WTC11 (cell line): ENCODE results near the gene GALNT6. TPM values are rescaled to one million over a fixed set of nuclear protein-coding genes. Genes with fewer than 3 reads are reported as not detected.
A peak's percentile ranks its signal among the peaks of the same experiment; 100 is the strongest.

Experiments used
- ATAC-seq: fragments of 200-7000 bp; cut with Tn5 transposase; 2 replicates; pipeline ENCODE4 v1.10.0; 2021; ENCODE audit warnings: mild to moderate bottlenecking, moderate library complexity
- CTCF ChIA-PET: fragments of 300-600 bp; sonication (Branson Sonifier 250); formaldehyde crosslinking; loops from one replicate; lab custom pipeline; 2021; ENCODE audit warnings: antibody characterized with exemption; lab: Charles Lee
- POLR2A ChIA-PET: fragments of 350-600 bp; sonication (Branson Sonifier 250); formaldehyde crosslinking; loops from one replicate; lab custom pipeline; 2021; ENCODE audit warnings: antibody characterized with exemption; lab: Charles Lee
- DNase-seq: peaks from one replicate; pipeline ENCODE4 v3.0.0; 2021; ENCODE audit warnings: low spot score
- H3K27ac Mint-ChIP-seq: 2 replicates; pipeline ENCODE4 v1.8.0; 2021; ENCODE audit warnings: mixed read lengths
- H3K27me3 Mint-ChIP-seq: 2 replicates; pipeline ENCODE4 v1.8.0; 2021; ENCODE audit warnings: low read depth, mild to moderate bottlenecking, moderate library complexity, mixed read lengths
- H3K36me3 Mint-ChIP-seq: 2 replicates; pipeline ENCODE4 v1.8.0; 2021; ENCODE audit warnings: mixed read lengths
- H3K4me1 Mint-ChIP-seq: 2 replicates; pipeline ENCODE4 v1.8.0; 2022; ENCODE audit warnings: mixed read lengths
- H3K4me3 Mint-ChIP-seq: 2 replicates; pipeline ENCODE4 v1.8.0; 2021; ENCODE audit warnings: mild to moderate bottlenecking, moderate library complexity, mixed read lengths
- H3K9me3 Mint-ChIP-seq: 2 replicates; pipeline ENCODE4 v1.8.0; 2021; ENCODE audit warnings: mixed read lengths
- CREB1 ChIP-seq: sonication (generic); formaldehyde crosslinking; IDR thresholded peaks from 2 replicates; pipeline ENCODE4 v1.8.0; 2023; ENCODE audit warnings: mild to moderate bottlenecking, missing genetic modification reagents
- CREM ChIP-seq: sonication (generic); formaldehyde crosslinking; IDR thresholded peaks from 2 replicates; pipeline ENCODE4 v1.8.1; 2022; ENCODE audit warnings: mild to moderate bottlenecking, missing genetic modification reagents, moderate library complexity
- ELF4 ChIP-seq: sonication (generic); formaldehyde crosslinking; IDR thresholded peaks from 2 replicates; pipeline ENCODE4 v1.8.1; 2022; ENCODE audit warnings: low read depth, mild to moderate bottlenecking, moderate library complexity, missing genetic modification reagents
- EMX1 ChIP-seq: fragments of 250-450 bp; sonication (Bioruptor Pico); IDR thresholded peaks from 2 replicates; pipeline ENCODE4 v1.8.0; 2021; ENCODE audit warnings: mild to moderate bottlenecking
- ESRRA ChIP-seq: sonication (generic); formaldehyde crosslinking; IDR thresholded peaks from 2 replicates; pipeline ENCODE4 v1.8.1; 2022; ENCODE audit warnings: mild to moderate bottlenecking, missing genetic modification reagents, borderline replicate concordance
- GRHL2 ChIP-seq: fragments of 250-450 bp; sonication (Bioruptor Pico); IDR thresholded peaks from 2 replicates; pipeline ENCODE4 v1.8.0; 2022; ENCODE audit warnings: mild to moderate bottlenecking, moderate library complexity; ENCODE audit not compliant: insufficient replicate concordance, severe bottlenecking
- MXD4 ChIP-seq: fragments of 250-450 bp; sonication (Bioruptor Pico); IDR thresholded peaks from 2 replicates; pipeline ENCODE4 v1.8.0; 2021; ENCODE audit warnings: mild to moderate bottlenecking, moderate library complexity, borderline replicate concordance
- NFYB ChIP-seq: sonication (generic); formaldehyde crosslinking; conservative IDR thresholded peaks from 2 replicates; pipeline ENCODE4 v1.8.0; 2022; ENCODE audit warnings: low read depth, missing genetic modification reagents
- NR1H2 ChIP-seq: sonication (generic); formaldehyde crosslinking; IDR thresholded peaks from 2 replicates; pipeline ENCODE4 v1.9.0; 2021; ENCODE audit warnings: mild to moderate bottlenecking, moderate library complexity, missing genetic modification reagents
- ZBTB21 ChIP-seq: sonication (generic); formaldehyde crosslinking; IDR thresholded peaks from 2 replicates; pipeline ENCODE4 v1.8.1; 2023; ENCODE audit warnings: mild to moderate bottlenecking, missing genetic modification reagents, borderline replicate concordance
- ZNF138 ChIP-seq: sonication (generic); formaldehyde crosslinking; conservative IDR thresholded peaks from 2 replicates; pipeline ENCODE4 v1.8.1; 2022; ENCODE audit warnings: mild to moderate bottlenecking, moderate library complexity, missing genetic modification reagents
- ZNF396 ChIP-seq: fragments of 250-450 bp; sonication (Bioruptor Pico); IDR thresholded peaks from 2 replicates; pipeline ENCODE4 v1.8.0; 2021; ENCODE audit warnings: mild to moderate bottlenecking, moderate library complexity, borderline replicate concordance
- ZNF671 ChIP-seq: fragments of 250-450 bp; sonication (Bioruptor Pico); IDR thresholded peaks from 2 replicates; pipeline ENCODE4 v1.8.0; 2021; ENCODE audit warnings: mild to moderate bottlenecking
- total RNA-seq: library from RNA; stranded (reverse); gene quantifications from 3 replicates; pipeline ENCODE4 v1.2.3, GENCODE V29; 2021
- TF ChIP-seq, protein P1 (sequence below): fragments of 250-450 bp; sonication (Bioruptor Pico); IDR thresholded peaks from 2 replicates; pipeline ENCODE4 v2.1.2; 2022; ENCODE audit warnings: mild to moderate bottlenecking, moderate library complexity
- TF ChIP-seq, protein P2 (sequence below): sonication (generic); formaldehyde crosslinking; IDR thresholded peaks from 2 replicates; pipeline ENCODE4 v1.8.0; 2022; ENCODE audit warnings: missing genetic modification reagents
- TF ChIP-seq, protein P3 (sequence below): sonication (generic); formaldehyde crosslinking; IDR thresholded peaks from 2 replicates; pipeline ENCODE4 v1.8.0; 2023; ENCODE audit warnings: missing genetic modification reagents, mild to moderate bottlenecking, borderline replicate concordance
- TF ChIP-seq, protein P4 (sequence below): fragments of 250-450 bp; sonication (Bioruptor Pico); IDR thresholded peaks from 2 replicates; pipeline ENCODE4 v1.9.0; 2021; ENCODE audit warnings: mild to moderate bottlenecking
- TF ChIP-seq, protein P5 (sequence below): sonication (generic); formaldehyde crosslinking; IDR thresholded peaks from 2 replicates; pipeline ENCODE4 v1.8.1; 2023; ENCODE audit warnings: mild to moderate bottlenecking, moderate library complexity, missing genetic modification reagents
- TF ChIP-seq, protein P6 (sequence below): sonication (generic); formaldehyde crosslinking; IDR thresholded peaks from 2 replicates; pipeline ENCODE4 v1.8.0; 2023; ENCODE audit warnings: missing genetic modification reagents

The GALNT6 gene
- total RNA-seq, 1 experiment from 2014 or later, result 18.3 TPM

DNA sequence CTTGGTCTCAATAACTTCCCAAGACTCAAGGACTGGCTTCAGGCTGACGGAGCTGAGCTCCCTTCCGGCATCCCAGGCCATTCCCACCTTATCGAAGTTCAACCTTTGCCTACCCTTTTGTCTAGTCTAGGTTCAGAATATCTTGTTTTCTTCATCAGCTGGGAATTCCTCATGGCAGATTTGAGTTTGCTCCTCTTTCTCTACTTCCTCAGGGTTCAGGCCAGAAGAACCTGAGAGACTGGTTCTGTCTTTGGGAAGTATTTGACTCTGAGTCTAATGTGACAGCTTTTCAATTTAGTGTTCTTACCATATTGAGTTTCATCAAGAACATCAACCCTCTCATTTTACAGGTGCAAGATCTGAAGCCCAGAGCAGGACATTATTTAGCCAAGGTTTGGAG, 69.3 kb downstream of the GALNT6 start (continued):
- TF ChIP-seq ESRRA (CRISPR knock-in tag) (no peak), NFYB (CRISPR knock-in tag) (no peak), GRHL2 (no peak), ZNF138 (no peak)
- TF ChIP-seq, protein P1, sequence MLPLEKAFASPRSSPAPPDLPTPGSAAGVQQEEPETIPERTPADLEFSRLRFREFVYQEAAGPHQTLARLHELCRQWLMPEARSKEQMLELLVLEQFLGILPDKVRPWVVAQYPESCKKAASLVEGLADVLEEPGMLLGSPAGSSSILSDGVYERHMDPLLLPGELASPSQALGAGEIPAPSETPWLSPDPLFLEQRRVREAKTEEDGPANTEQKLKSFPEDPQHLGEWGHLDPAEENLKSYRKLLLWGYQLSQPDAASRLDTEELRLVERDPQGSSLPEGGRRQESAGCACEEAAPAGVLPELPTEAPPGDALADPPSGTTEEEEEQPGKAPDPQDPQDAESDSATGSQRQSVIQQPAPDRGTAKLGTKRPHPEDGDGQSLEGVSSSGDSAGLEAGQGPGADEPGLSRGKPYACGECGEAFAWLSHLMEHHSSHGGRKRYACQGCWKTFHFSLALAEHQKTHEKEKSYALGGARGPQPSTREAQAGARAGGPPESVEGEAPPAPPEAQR, result no peak

DNA sequence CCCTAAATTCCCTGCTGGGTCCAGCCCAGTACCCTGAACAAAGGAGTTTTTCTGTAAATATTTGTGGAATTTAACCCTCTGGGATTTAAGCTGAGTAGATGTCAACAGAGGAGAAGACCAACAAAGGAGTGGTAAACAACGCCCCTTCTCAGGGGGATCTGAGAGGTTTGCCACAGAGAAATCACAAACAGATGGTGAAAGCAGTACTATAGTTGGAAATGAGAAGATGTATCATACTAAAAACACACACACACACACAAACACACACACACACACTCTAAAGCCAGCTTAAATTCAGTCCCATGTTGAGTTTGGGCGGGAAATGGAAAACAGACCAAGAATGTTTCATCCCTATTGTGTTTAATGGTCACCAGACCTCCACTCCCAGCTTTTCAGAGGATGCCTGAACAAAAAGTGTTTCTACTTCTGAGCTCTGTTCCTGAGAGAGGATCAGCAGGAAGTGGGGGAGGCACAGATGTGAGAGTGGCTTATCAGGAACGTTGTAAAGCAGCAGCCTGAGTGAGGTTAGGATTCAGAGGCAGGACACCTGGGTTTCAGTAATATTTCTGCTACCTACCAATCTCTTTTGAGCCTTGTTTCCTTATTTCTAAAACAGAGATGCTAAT, 70.4 kb downstream of the GALNT6 start:
- CTCF ChIA-PET, result interaction anchor here (0.5 to 2.6 kb wide), 8 partner anchors 12 to 496 kb away, joined by 3 to 14 read pairs (median 3); partner anchors contain the start of gene SMAGP
- peaks cover 31% of the 10 kb centered on the region for H3K4me1 Mint-ChIP-seq
- TF ChIP-seq, protein P1, result no peak
- no peak for TF ChIP-seq ZBTB21 (CRISPR knock-in tag)
- TF ChIP-seq, protein P2, sequence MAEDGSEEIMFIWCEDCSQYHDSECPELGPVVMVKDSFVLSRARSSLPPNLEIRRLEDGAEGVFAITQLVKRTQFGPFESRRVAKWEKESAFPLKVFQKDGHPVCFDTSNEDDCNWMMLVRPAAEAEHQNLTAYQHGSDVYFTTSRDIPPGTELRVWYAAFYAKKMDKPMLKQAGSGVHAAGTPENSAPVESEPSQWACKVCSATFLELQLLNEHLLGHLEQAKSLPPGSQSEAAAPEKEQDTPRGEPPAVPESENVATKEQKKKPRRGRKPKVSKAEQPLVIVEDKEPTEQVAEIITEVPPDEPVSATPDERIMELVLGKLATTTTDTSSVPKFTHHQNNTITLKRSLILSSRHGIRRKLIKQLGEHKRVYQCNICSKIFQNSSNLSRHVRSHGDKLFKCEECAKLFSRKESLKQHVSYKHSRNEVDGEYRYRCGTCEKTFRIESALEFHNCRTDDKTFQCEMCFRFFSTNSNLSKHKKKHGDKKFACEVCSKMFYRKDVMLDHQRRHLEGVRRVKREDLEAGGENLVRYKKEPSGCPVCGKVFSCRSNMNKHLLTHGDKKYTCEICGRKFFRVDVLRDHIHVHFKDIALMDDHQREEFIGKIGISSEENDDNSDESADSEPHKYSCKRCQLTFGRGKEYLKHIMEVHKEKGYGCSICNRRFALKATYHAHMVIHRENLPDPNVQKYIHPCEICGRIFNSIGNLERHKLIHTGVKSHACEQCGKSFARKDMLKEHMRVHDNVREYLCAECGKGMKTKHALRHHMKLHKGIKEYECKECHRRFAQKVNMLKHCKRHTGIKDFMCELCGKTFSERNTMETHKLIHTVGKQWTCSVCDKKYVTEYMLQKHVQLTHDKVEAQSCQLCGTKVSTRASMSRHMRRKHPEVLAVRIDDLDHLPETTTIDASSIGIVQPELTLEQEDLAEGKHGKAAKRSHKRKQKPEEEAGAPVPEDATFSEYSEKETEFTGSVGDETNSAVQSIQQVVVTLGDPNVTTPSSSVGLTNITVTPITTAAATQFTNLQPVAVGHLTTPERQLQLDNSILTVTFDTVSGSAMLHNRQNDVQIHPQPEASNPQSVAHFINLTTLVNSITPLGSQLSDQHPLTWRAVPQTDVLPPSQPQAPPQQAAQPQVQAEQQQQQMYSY (CRISPR knock-in tag), result no peak
- TF ChIP-seq, protein P3, sequence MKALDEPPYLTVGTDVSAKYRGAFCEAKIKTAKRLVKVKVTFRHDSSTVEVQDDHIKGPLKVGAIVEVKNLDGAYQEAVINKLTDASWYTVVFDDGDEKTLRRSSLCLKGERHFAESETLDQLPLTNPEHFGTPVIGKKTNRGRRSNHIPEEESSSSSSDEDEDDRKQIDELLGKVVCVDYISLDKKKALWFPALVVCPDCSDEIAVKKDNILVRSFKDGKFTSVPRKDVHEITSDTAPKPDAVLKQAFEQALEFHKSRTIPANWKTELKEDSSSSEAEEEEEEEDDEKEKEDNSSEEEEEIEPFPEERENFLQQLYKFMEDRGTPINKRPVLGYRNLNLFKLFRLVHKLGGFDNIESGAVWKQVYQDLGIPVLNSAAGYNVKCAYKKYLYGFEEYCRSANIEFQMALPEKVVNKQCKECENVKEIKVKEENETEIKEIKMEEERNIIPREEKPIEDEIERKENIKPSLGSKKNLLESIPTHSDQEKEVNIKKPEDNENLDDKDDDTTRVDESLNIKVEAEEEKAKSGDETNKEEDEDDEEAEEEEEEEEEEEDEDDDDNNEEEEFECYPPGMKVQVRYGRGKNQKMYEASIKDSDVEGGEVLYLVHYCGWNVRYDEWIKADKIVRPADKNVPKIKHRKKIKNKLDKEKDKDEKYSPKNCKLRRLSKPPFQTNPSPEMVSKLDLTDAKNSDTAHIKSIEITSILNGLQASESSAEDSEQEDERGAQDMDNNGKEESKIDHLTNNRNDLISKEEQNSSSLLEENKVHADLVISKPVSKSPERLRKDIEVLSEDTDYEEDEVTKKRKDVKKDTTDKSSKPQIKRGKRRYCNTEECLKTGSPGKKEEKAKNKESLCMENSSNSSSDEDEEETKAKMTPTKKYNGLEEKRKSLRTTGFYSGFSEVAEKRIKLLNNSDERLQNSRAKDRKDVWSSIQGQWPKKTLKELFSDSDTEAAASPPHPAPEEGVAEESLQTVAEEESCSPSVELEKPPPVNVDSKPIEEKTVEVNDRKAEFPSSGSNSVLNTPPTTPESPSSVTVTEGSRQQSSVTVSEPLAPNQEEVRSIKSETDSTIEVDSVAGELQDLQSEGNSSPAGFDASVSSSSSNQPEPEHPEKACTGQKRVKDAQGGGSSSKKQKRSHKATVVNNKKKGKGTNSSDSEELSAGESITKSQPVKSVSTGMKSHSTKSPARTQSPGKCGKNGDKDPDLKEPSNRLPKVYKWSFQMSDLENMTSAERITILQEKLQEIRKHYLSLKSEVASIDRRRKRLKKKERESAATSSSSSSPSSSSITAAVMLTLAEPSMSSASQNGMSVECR (CRISPR knock-in tag), result no peak
- no peak for TF ChIP-seq ZNF396 (CRISPR knock-in tag)
- TF ChIP-seq, protein P4, sequence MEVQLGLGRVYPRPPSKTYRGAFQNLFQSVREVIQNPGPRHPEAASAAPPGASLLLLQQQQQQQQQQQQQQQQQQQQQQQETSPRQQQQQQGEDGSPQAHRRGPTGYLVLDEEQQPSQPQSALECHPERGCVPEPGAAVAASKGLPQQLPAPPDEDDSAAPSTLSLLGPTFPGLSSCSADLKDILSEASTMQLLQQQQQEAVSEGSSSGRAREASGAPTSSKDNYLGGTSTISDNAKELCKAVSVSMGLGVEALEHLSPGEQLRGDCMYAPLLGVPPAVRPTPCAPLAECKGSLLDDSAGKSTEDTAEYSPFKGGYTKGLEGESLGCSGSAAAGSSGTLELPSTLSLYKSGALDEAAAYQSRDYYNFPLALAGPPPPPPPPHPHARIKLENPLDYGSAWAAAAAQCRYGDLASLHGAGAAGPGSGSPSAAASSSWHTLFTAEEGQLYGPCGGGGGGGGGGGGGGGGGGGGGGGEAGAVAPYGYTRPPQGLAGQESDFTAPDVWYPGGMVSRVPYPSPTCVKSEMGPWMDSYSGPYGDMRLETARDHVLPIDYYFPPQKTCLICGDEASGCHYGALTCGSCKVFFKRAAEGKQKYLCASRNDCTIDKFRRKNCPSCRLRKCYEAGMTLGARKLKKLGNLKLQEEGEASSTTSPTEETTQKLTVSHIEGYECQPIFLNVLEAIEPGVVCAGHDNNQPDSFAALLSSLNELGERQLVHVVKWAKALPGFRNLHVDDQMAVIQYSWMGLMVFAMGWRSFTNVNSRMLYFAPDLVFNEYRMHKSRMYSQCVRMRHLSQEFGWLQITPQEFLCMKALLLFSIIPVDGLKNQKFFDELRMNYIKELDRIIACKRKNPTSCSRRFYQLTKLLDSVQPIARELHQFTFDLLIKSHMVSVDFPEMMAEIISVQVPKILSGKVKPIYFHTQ (CRISPR knock-in tag), result no peak
- no peak for TF ChIP-seq MXD4 (CRISPR knock-in tag)
- TF ChIP-seq, protein P5, sequence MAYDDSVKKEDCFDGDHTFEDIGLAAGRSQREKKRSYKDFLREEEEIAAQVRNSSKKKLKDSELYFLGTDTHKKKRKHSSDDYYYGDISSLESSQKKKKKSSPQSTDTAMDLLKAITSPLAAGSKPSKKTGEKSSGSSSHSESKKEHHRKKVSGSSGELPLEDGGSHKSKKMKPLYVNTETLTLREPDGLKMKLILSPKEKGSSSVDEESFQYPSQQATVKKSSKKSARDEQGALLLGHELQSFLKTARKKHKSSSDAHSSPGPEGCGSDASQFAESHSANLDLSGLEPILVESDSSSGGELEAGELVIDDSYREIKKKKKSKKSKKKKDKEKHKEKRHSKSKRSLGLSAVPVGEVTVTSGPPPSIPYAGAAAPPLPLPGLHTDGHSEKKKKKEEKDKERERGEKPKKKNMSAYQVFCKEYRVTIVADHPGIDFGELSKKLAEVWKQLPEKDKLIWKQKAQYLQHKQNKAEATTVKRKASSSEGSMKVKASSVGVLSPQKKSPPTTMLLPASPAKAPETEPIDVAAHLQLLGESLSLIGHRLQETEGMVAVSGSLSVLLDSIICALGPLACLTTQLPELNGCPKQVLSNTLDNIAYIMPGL (CRISPR knock-in tag), result no peak
- no peak for TF ChIP-seq ESRRA (CRISPR knock-in tag)
- no peak for TF ChIP-seq ELF4
- TF ChIP-seq NR1H2 (CRISPR knock-in tag), result no peak
- TF ChIP-seq EMX1 (CRISPR knock-in tag), result no peak
- TF ChIP-seq, protein P6, sequence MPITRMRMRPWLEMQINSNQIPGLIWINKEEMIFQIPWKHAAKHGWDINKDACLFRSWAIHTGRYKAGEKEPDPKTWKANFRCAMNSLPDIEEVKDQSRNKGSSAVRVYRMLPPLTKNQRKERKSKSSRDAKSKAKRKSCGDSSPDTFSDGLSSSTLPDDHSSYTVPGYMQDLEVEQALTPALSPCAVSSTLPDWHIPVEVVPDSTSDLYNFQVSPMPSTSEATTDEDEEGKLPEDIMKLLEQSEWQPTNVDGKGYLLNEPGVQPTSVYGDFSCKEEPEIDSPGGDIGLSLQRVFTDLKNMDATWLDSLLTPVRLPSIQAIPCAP (CRISPR knock-in tag), result no peak
- TF ChIP-seq ZNF671, result no peak
- no peak for TF ChIP-seq CREM
- TF ChIP-seq CREB1, result no peak

More for the DNA sequence above, 70.4 kb downstream of the GALNT6 start:
- Mint-ChIP-seq H3K36me3 (no peaks in the 10 kb centered on the region), H3K9me3 (no peaks in the 10 kb centered on the region), H3K27me3 (no peaks in the 10 kb centered on the region), H3K27ac (peak overlapping the region; percentile 93), H3K4me3 (no peak overlapping the region)
- DNase-seq, result no peak
- ATAC-seq, result peak; percentile 86
- POLR2A ChIA-PET, result interaction anchor here (0.6 to 1.2 kb wide), 7 partner anchors 82 to 391 kb away, joined by 3 to 6 read pairs (median 3); partner anchors contain the start of genes DAZAP2 and POU6F1
